Esophagus muscularis mucosa (tissue), 4 donors: ENCODE results near the gene ADCY5. TPM values are rescaled to one million over a fixed set of nuclear protein-coding genes. Genes with fewer than 3 reads are reported as not detected.

ENCODE experiments used
- DNase-seq: peaks from one replicate; pipeline ENCODE4 v3.0.0-alpha.2; 2017; ENCODE audit errors: extremely low spot score
- H3K27ac ChIP-seq, 4 donors: fragments of 200-600 bp; sonication (generic); replicated peaks in 1 of 4; 1 replicate in 3 of 4; 2 replicates in 1 of 4; pipeline ENCODE4 v1.5.1; 2016 to 2019; ENCODE audit warnings: mild to moderate bottlenecking in 1 of 4
- H3K27me3 ChIP-seq, 4 donors: fragments of 200-600 bp; sonication (generic); one replicate each; pipeline versions ENCODE4 v1.5.1 to v1.6.0; 2016 to 2019
- H3K36me3 ChIP-seq, 4 donors: fragments of 200-600 bp; sonication (generic); one replicate each; pipeline ENCODE4 v1.5.1; 2016 to 2019
- H3K4me1 ChIP-seq, 4 donors: fragments of 200-600 bp; sonication (generic); one replicate each; pipeline ENCODE4 v1.5.1; 2016 to 2019
- H3K4me3 ChIP-seq, 4 donors: fragments of 200-600 bp; sonication (generic); 1 replicate in 2 of 4; 2 replicates in 2 of 4; pipeline ENCODE4 v1.5.1; 2016 to 2019; ENCODE audit warnings: mild to moderate bottlenecking in 4 of 4, moderate library complexity in 1 of 4
- H3K9me3 ChIP-seq, 4 donors: fragments of 200-600 bp; sonication (generic); 1 replicate in 3 of 4; 2 replicates in 1 of 4; pipeline ENCODE4 v1.5.1; 2016 to 2019
- CTCF ChIP-seq, 3 experiments: fragments of 200-600 bp in 2 of 3; fragments of 450-650 bp in 1 of 3; sonication (generic) in 2 of 3; IDR thresholded peaks; one replicate each; pipeline ENCODE4 v1.5.1; 2017 to 2019; ENCODE audit warnings: antibody characterized with exemption in 3 of 3, mild to moderate bottlenecking in 2 of 3, moderate library complexity in 1 of 3
- EP300 ChIP-seq: sonication (generic); formaldehyde crosslinking; IDR thresholded peaks from one replicate; pipeline ENCODE4 v1.6.1; 2017; ENCODE audit warnings: antibody characterized with exemption
- POLR2A ChIP-seq: fragments of 450-650 bp; IDR thresholded peaks from one replicate; pipeline ENCODE4 v1.6.1; 2017; ENCODE audit warnings: antibody characterized with exemption, moderate library complexity, mild to moderate bottlenecking, low read depth
- POLR2AphosphoS5 ChIP-seq, 2 donors: sonication (generic); formaldehyde crosslinking; IDR thresholded peaks; one replicate each; pipeline ENCODE4 v1.6.1; 2017; ENCODE audit warnings: antibody characterized with exemption in 2 of 2
- WGBS: methylation state at CpG from one replicate; pipeline ENCODE4 v1.1.5; 2018; 5-methylcytosine and 5-hydroxymethylcytosine counted together
- intact Hi-C: fragments of 100-400 bp; cut with DNase I; formaldehyde crosslinking; loops from one replicate; pipeline ENCODE4 v1.15.1; 2023
- total RNA-seq, 4 donors: library from RNA; depleted of rRNA; stranded (reverse); fragments of >200 nt; gene quantifications; one replicate each; pipeline versions ENCODE4 v1.1.0 to v1.2.1, GENCODE V29; 2016

The ADCY5 gene
- total RNA-seq, 4 donors from 2014 or later: 133 to 228 (median 189) TPM

GRCh38 chr3:123283074-123283473 is 165.8 kb downstream of the ADCY5 start:
- H3K27me3 ChIP-seq: no peaks in the 10 kb centered on the region
- no peak for TF ChIP-seq CTCF (IDR thresholded peaks at IDR 0.05)
- no peak for TF ChIP-seq POLR2A
- no peak for TF ChIP-seq EP300
- no peak for TF ChIP-seq POLR2AphosphoS5 (IDR thresholded peaks at IDR 0.05)
- peaks cover 44 to 77% (median 60%) of the 10 kb centered on the region in 4 donors for H3K36me3 ChIP-seq
- 85% methylated on average over 9 of the region's 9 CpGs for WGBS
- intact Hi-C loops: no loop called here
- H3K4me3 ChIP-seq: no peak overlapping the region
- no peak overlapping the region for H3K27ac ChIP-seq
- no peak for DNase-seq
- H3K4me1 ChIP-seq: no peaks in the 10 kb centered on the region
- no peaks in the 10 kb centered on the region for H3K9me3 ChIP-seq

- Histone ChIP-seq H3K4me3 (no peak overlapping the region), H3K27ac (no peak overlapping the region), H3K9me3 (no peaks in the 10 kb centered on the region), H3K36me3 (peaks cover 41 to 71% (median 56%) of the 10 kb centered on the region in 4 donors), H3K4me1 (no peaks in the 10 kb centered on the region), H3K27me3 (no peaks in the 10 kb centered on the region)
- WGBS: 79% methylated on average over 8 of the region's 8 CpGs
- intact Hi-C loops: no loop called here
- TF ChIP-seq CTCF (IDR thresholded peaks at IDR 0.05) (no peak), POLR2AphosphoS5 (IDR thresholded peaks at IDR 0.05) (peak in 1 of 2 donors; percentile 13)
- DNase-seq: peak; percentile 90
Measured at GRCh38 chr3:123282461-123282860, 166.4 kb downstream of the ADCY5 start.

- Histone ChIP-seq H3K27ac (no peak overlapping the region), H3K9me3 (no peaks in the 10 kb centered on the region), H3K4me1 (no peaks in the 10 kb centered on the region), H3K4me3 (no peak overlapping the region), H3K36me3 (peaks cover 39 to 66% (median 53%) of the 10 kb centered on the region in 4 donors), H3K27me3 (no peaks in the 10 kb centered on the region)
- DNase-seq: peak; percentile 81
- intact Hi-C loops: no loop called here
- TF ChIP-seq POLR2AphosphoS5 (IDR thresholded peaks at IDR 0.05) (no peak), CTCF (IDR thresholded peaks at IDR 0.05) (no peak), EP300 (no peak), POLR2A (no peak)
- WGBS: 85% methylated on average over 2 of the region's 2 CpGs
Measured at GRCh38 chr3:123281929-123282328, 167.0 kb downstream of the ADCY5 start.

- peak in 1 of 2 donors; percentile 26 for TF ChIP-seq POLR2AphosphoS5 (IDR thresholded peaks at IDR 0.05)
- TF ChIP-seq POLR2A: no peak
- peaks cover 33 to 60% (median 50%) of the 10 kb centered on the region in 4 donors for H3K36me3 ChIP-seq
- 86% methylated on average over 3 of the region's 3 CpGs for WGBS
Measured at GRCh38 chr3:123281406-123281805, 167.5 kb downstream of the ADCY5 start.

GRCh38 chr3:123279121-123279520 is 169.8 kb downstream of the ADCY5 start:
- intact Hi-C loops: no loop called here
- peaks cover 0 to 7% (median 0%) of the 10 kb centered on the region in 4 donors for H3K4me1 ChIP-seq
- H3K27me3 ChIP-seq: no peaks in the 10 kb centered on the region
- peaks cover 13 to 38% (median 30%) of the 10 kb centered on the region in 4 donors for H3K36me3 ChIP-seq
- H3K27ac ChIP-seq: no peak overlapping the region
- TF ChIP-seq EP300 (no peak), POLR2AphosphoS5 (IDR thresholded peaks at IDR 0.05) (no peak), POLR2A (no peak), CTCF (IDR thresholded peaks at IDR 0.05) (no peak)
- DNase-seq: peak; percentile 77
- 65% methylated on average over 7 of the region's 7 CpGs for WGBS
- no peak overlapping the region for H3K4me3 ChIP-seq
- no peaks in the 10 kb centered on the region for H3K9me3 ChIP-seq

More at GRCh38 chr3:123281406-123281805, 167.5 kb downstream of the ADCY5 start:
- peak; percentile 68 for DNase-seq
- H3K27me3 ChIP-seq: no peaks in the 10 kb centered on the region
- no peak overlapping the region for H3K27ac ChIP-seq
- no peaks in the 10 kb centered on the region for H3K9me3 ChIP-seq
- peaks cover 0 to 4% (median 0%) of the 10 kb centered on the region in 4 donors for H3K4me1 ChIP-seq
- intact Hi-C loops: no loop called here
- no peak overlapping the region for H3K4me3 ChIP-seq
